ENCODE results near the gene PLEKHA5. TPM values are rescaled to one million over a fixed set of nuclear protein-coding genes. Genes with fewer than 3 reads are reported as not detected.
A peak's percentile ranks its signal among the peaks of the same experiment; 100 is the strongest.
"Not testable (repeated sequence)": the region's sequence is repeated elsewhere in the genome, so short reads cannot be mapped to it uniquely, and the experiment has no call there.

PLEKHA5 gene
- total RNA-seq, 1 experiment from 2014 or later, result 19.7 TPM

- no peak for DNase-seq (ENCODE audit: low read depth)
Observed at GRCh38 chr12:19322376-19322775, 192.8 kb downstream of the PLEKHA5 start.

- no peak for DNase-seq (ENCODE audit: low read depth)
Observed at GRCh38 chr12:19323805-19324204, 194.3 kb downstream of the PLEKHA5 start.

- DNase-seq (ENCODE audit: low read depth), result no peak
Observed at GRCh38 chr12:19326102-19326501, 196.6 kb downstream of the PLEKHA5 start.

DNA sequence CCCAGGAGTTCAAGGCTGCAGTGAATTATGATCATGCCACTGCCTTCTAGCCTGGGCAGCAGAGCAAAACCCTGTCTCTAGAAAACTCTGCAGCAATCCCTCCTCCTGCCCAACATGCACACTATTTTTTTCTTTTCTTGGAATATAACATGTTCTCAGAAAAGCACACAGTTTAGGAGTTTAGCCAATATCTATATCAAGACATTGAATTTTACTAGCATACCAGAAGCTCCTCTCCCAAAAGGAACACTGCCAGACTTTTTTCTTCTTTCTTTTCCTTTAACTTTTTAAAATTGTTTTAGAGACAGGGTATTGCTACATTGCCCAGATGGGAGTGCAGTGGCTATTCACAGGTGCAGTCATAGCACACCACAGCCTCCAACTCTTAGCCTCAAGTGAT is 202.7 kb downstream of the PLEKHA5 start:
- DNase-seq (ENCODE audit: low read depth), result no peak

DNA sequence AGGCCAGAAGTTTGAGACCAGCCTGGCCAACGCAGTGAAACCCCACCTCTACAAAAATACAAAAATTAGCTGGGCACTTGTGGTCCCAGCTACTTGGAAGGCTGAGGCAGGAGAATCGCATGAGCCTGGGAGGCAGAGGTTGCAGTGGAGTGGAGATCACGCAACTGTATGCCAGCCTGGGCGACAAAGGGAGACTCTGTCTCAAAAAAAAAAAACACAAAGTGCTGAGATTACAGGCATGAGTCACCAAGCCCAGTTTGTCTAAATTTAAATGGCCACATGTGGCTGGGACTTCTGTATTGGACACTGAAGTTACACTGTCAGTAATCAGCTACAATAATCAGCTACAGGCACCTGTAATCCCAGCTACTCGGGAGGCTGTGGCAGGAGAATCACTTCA is 208.9 kb downstream of the PLEKHA5 start:
- DNase-seq (ENCODE audit: low read depth), result peak; percentile 56

- not testable (repeated sequence) for DNase-seq (ENCODE audit: low read depth)
Observed at GRCh38 chr12:19350850-19351249, 221.3 kb downstream of the PLEKHA5 start.

- DNase-seq (ENCODE audit: low read depth), result no peak
Observed at GRCh38 chr12:19351346-19351745, 221.8 kb downstream of the PLEKHA5 start.

DNA sequence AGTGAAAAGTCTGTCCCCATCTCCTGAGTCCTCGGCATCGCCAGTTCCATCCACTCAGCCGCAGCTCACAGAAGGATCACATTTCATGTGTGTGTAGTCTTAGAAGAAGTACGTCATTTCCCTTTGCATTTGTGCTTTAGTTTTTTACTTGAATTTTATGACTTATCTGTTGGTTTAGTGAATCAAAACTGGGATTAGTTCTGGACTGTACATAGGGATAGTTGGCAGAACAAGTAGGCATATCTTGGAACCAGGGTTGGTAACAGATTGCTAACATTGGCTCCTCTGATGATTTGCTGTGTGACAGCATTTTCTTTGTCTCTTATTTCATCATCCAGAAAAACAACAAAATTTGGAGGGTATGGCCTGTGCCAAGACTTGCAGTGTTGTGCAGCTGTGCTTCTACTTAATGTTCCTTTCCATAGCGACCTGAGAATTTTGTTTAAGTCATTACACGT is 240.2 kb downstream of the PLEKHA5 start:
- peak; percentile 68 for DNase-seq (ENCODE audit: low read depth)

- DNase-seq (ENCODE audit: low read depth), result no peak
Observed at GRCh38 chr12:19373586-19373985, 244.1 kb downstream of the PLEKHA5 start.

- DNase-seq (ENCODE audit: low read depth), result no peak
Observed at GRCh38 chr12:19375888-19376287, 246.4 kb downstream of the PLEKHA5 start.

GRCh38 chr12:19376691-19377090 is 247.2 kb downstream of the PLEKHA5 start:
- DNase-seq (ENCODE audit: low read depth), result no peak

GRCh38 chr12:19382111-19382526 is 252.6 kb downstream of the PLEKHA5 start:
- DNase-seq (ENCODE audit: low read depth), result peak; percentile 80

- DNase-seq (ENCODE audit: low read depth), result no peak
Observed at GRCh38 chr12:19382563-19382962, 253.0 kb downstream of the PLEKHA5 start.

- DNase-seq (ENCODE audit: low read depth), result no peak
Observed at GRCh38 chr12:19387161-19387560, 257.6 kb downstream of the PLEKHA5 start.

DNA sequence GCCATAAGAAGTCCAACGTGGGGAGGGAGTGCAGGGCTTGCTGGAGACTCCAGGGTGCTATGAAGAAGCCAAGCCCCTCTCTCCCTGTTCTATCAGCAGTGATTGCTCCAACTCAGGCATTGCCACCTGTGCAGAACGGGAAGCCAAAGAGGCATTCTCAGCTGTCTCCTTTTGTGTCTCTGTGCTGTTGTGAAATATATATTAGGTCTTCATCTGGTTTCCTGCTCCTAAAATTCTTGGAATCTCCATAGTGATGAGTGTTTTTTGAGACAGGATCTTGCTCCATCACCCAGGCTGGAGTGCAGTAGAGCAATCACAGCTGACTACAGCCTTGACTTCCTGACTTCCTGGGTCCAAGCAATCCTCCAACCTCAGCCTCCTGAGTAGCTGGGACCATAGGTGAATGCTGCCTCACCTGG is 258.6 kb downstream of the PLEKHA5 start:
- no peak for DNase-seq (ENCODE audit: low read depth)

GRCh38 chr12:19390051-19390598 is 260.6 kb downstream of the PLEKHA5 start:
- DNase-seq (ENCODE audit: low read depth), result no peak

DNA sequence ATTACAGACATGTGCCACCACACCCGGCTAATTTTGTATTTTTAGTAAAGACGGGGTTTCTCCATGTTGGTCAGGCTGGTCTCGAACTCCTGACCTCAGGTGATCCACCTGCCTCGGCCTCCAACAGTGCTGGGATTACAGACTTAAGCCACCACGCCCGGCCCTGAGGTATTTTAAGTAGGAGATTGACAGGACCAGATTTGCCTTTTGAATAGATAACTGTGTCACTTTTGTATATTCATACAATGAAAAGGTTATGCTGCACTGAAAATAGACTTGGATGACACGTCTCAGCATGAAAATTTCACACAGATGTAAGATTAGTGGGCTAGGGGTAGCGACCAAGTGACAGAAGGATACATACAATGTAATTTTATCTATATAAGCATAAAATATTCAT is 263.1 kb downstream of the PLEKHA5 start:
- not testable (repeated sequence) for DNase-seq (ENCODE audit: low read depth)

DNA sequence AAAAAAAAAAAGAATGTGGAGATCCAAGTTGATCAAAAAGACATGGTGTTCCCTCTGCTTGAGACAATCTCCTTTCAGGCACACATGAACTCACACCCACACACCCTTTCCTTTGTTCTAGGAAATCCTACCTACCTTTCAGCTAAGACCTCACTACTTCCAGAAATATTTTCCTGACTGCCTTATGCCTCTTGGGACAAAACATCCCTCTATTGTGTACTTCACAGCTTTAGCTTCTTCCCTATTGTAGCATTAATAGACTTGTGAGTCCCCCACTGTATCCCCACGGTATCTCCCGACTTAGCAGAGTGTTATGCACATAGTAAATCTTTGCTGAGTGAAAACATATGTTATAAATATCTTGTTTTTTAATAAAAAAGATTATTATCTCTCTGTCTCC is 264.9 kb downstream of the PLEKHA5 start:
- no peak for DNase-seq (ENCODE audit: low read depth)

- DNase-seq (ENCODE audit: low read depth), result no peak
Observed at GRCh38 chr12:19397534-19397933, 268.0 kb downstream of the PLEKHA5 start.

GRCh38 chr12:19398376-19399363 is 269.1 kb downstream of the PLEKHA5 start:
- DNase-seq (ENCODE audit: low read depth), result no peak

GRCh38 chr12:19400649-19401285 is 271.2 kb downstream of the PLEKHA5 start:
- not testable (repeated sequence) for DNase-seq (ENCODE audit: low read depth)

DNA sequence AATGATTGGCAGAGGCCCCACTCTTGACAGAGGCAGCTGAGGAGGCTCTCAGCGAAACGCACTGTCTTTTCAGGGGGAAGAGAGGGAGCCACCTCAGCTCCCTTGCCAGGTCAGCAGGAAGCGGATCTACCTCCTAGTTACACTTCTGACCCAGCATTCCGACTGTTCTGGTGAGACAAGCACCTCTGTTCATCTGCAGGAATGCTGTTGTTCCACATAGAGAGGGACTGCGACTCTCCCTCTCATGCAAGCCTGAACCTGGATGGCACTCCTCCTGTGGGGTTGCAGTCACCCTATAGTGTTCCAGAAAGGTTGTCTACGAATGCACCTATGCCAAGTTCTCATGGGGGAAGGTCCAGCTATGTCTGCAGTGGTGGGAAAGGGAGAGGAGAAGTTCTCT is 272.7 kb downstream of the PLEKHA5 start:
- DNase-seq (ENCODE audit: low read depth), result no peak

Data from HT1080 (cell line).